HG03025 (cell line): Measurements from ENCODE around the gene SLC50A1.

Source experiments
- ATAC-seq: cut with Tn5 transposase; IDR thresholded peaks from one replicate; pipeline ENCODE4 v1.9.1; 2021; ENCODE audit warnings: mild to moderate bottlenecking, moderate library complexity; ENCODE audit not compliant: unreplicated experiment, low FRiP score

The SLC50A1 gene, protein sequence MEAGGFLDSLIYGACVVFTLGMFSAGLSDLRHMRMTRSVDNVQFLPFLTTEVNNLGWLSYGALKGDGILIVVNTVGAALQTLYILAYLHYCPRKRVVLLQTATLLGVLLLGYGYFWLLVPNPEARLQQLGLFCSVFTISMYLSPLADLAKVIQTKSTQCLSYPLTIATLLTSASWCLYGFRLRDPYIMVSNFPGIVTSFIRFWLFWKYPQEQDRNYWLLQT

DNA sequence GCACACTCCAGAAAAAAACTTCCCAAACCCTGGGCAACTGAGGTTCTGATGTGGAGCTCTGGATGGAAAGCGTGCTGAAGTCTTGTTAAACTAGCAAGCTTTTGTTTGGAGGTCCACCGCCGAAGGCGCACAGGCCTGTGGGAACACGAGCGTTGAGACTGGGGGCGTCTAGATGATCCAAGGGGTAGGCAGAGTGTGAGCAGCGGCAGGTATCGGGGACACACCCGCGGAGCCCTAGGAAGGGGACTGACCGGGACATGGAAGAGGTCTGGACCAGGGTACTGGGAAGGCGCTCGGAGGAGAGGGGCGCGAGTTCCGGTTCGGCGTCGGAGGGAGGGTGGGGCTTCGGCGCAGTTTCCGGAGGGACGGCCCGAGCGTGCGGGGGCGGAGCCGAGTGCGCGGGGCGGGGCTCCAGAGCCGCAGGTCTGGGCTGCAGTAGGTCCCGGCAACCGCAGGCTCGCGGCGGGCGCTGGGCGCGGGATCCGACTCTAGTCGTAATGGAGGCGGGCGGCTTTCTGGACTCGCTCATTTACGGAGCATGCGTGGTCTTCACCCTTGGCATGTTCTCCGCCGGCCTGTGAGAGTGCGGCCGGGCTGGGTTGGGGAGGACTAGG lies at the start of gene SLC50A1:
Gene SLC50A1 (plus strand): TSS at position 438 of the 614 bp plus-strand sequence. CDS start 60 bp downstream, at position 498.
- peak; percentile 59 for ATAC-seq

DNA sequence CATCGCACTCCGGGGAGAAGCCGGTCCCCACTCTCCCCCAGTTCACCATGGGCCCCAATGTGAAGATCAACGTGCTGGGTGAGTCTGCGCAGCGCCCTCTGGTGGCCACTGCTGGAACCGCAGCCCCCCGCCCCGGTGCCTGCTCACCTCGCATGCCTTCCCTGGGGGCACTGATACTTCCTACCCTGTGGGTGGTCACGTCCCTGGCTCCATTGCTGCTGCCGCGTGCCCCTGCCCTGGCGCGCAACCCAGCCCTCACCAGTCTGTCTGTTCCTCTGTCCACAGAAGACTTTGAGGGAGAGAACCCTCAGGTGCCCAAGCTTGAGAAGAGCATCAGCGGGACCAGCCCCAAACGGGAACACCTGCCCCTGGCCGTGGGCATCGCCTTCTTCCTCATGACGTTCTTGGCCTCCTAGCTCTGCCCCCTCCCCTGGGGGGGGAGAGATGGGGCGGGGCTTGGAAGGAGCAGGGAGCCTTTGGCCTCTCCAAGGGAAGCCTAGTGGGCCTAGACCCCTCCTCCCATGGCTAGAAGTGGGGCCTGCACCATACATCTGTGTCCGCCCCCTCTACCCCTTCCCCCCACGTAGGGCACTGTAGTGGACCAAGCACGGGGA lies 49.4 kb upstream of the SLC50A1 start:
- ATAC-seq, result no peak

DNA sequence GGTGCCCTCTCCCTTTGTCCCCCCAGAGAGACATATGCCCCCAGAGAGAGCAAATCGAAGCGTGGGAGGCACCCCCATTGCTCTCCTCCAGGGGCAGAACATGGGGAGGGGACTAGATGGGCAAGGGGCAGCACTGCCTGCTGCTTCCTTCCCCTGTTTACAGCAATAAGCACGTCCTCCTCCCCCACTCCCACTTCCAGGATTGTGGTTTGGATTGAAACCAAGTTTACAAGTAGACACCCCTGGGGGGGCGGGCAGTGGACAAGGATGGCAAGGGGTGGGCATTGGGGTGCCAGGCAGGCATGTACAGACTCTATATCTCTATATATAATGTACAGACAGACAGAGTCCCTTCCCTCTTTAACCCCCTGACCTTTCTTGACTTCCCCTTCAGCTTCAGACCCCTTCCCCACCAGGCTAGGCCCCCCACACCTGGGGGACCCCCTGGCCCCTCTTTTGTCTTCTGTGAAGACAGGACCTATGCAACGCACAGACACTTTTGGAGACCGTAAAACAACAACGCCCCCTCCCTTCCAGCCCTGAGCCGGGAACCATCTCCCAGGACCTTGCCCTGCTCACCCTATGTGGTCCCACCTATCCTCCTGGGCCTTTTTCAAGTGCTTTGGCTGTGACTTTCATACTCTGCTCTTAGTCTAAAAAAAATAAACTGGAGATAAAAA lies 48.7 kb upstream of the SLC50A1 start:
- ATAC-seq, result no peak

DNA sequence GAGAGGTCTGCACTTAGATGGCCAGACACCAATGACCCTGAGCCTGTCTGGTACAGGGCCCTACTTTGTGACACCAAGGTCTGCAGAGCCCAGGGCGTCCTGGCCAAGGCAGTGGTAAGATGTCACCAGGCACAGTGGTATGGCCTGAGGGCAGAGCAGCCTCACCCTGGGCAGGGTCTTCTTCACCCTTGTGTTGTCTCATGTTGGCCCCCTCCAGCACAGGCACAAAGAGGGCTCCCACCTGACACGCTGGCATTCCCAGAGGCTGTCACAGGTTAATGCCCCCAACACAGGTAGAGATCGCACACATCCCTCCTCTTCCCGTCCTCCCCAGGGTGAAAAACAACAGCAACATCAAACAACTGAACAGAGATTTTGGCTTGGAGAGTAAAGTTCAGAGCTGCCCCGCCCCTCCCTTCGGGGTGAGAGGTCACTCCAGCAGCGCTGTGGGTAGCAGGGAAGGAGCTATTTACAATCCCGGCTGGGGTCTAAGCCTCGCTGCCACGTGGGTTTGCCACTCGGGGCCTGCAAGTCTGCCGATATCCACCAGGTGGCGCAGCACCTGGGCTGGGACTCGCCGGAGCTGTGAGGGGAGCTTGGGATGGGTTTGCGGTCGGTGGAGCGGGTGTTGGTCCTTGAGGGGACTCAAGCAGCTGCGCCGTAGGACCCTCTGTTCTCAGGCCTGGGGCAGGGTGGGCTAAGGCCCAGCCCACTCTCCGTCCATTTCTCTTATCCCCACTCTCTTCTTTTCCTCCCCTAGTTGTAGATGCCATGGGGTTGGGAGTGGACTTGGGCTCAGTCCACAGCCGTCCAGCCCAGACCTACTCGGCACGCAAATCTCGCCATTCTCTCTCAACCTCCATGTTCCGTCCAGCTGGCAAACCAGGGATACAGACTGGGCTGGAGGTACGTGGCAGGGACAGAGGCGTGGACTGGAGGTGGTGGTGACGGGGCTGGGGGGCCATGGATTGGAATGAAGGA lies 44.3 kb upstream of the SLC50A1 start:
- ATAC-seq, result no peak

DNA sequence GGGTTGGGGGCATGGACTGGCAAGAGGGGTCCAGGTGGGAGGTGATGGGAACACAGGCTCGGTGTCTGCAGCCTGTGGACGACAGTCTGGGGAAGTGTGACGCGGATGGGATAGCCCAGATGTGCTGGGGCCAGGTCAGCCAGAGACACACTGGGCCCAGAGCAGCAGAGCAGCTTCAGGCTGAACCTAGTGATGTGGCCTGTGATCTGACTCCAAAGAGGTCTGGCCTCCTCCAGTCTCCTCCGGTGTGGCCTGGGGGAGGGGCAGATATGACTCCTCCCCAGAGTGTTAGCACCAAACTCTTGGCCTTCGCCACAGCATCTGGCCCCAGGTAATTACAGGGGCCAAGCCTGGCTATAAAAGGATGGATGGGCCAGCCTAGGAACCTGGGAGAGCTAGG lies 43.5 kb upstream of the SLC50A1 start:
- no peak for ATAC-seq

DNA sequence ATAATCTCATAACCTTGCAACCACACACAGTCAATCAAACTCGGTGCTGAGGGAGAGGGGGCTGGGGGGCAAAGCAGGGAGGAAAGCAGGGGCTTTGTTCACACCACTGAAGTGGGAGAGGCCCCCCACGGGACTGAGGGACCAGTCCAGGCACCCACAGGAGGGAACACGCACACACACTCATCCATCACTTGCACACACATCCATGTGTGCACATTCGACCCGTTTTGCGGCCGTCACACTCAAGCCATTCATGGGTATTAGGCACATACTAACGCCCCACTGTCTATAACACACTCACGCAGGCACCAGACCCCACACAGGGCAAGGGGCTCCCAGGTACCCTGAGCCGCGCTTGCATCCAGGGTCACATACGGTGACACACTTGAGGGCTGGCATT lies 43.0 kb upstream of the SLC50A1 start:
- ATAC-seq, result no peak

DNA sequence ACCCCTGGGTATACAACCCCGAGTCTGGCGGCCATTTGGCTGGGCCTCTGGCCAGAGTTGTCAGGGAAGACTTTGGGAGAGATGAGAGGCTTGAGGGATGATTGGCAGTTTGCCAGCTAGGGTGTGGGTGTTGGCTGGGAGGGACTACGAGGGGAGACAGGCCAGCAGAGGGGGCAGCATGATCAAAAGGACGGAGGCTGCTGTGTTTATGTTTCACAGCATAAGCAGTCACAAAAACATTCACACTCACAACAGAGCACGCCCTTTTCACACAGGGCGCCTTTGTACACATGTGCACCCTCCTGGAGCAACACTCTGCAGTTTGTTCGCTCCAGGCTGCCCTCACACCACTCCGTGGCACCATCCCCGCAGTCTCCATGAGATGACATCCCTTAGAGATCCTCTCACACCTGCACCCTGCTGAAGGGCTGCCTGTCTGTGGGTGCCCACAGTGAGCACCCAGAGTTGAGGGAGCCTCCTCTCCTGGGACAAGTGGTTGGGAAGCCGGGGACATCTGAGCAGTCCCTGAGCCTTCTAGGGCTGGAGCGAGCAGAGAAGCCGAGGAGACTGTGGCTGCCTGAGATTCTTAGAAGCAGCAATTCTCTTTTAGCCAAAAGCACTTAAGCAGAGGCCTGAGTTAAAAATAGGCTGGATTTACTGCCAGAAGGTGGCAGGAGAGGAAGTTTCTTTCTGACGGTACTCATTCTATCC lies 41.6 kb upstream of the SLC50A1 start:
- ATAC-seq, result no peak

DNA sequence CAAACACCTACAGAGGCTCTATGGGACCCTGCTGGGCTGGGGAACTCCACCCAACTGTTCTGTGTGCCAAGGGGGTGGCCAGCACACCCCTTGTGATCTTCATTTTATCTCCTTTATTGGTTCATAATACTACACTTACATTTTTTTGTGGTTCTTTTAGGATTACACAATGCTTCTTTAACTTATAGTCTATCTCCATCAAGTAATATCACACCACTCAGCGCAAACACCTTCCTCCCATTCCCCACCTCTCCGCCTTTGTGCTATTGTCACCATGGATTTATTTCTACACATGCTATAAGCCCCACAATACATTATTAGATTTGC lies 41.1 kb upstream of the SLC50A1 start:
- ATAC-seq, result no peak

DNA sequence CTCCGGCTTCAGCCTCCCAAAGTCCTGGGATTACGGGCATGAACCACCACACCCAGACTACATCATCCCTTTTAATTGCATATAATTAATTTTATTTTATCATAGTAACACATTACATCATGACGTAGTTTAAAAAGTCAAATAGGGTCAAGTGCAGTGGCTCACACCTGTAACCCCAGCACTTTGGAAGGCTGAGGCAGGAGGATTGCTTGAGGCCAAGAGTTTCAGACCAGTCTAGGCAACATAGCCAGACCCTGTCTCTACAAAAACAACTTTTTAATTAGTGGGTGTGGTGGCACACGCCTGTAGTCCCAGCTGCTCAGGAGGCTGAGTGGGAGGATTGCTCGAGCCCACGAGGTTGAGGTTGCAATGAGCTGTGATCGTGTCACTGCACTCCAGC lies 36.3 kb upstream of the SLC50A1 start:
- ATAC-seq, result no peak

DNA sequence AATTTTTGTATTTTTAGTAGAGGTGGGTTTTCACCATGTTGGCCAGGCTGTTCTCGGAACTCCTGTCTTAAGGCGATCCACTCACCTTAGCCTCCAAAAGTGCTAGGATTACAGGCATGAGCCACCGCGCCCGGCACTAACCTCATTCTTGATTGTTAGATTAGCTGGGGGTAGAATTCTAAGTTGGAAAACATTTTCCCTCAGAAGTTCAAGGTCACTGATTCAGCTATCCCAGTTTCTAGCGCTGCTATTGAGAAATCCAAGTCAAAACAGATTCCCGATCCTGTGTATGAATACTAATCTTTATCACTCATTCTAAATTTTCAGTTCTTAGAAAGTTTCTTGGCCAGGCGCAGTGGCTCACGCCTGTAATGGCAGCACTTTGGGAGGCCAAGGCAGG lies 32.3 kb upstream of the SLC50A1 start:
- no peak for ATAC-seq

DNA sequence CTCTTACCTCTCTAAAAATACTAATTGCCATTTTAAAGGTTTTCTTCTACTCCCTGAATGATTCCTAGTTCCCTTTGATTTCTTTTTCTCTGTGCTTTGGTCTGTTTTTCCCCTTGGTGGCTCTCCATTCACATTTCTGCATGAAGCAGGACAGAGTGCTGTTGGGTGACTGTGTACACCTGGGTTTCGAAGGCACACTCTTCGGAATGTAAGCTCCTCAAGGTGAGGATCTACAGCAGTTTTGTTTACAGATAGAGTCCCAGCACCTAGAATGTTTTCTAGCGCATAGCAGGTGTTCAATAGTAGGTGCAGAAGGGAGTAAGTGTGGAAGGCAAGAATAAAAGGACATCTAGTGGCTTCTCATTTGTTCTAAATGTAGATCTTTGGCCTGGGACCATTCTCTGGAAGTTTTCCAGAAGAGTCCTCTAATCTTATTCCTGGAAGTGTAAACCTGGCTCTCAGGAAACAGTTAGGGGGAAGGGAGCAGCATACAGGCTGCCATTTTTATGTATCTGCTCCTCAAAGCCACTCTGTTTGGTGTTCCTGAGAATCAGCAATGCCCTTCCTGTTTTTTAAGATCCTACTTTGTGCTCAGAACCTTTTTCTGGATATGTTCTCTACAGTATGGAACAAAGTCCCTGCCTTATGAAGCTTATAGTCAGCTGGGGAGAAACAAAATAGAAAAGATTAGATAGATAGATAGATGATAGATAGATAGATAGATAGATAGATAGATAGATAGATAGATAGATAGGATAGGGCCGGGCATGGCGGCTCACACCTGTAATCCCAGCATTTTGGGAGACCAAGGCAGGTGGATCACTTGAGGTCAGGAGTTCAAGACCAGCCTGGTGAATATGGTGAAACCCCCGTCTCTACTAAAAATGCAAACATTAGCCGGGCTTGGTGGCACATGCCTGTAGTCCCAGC lies 30.8 kb upstream of the SLC50A1 start:
- ATAC-seq, result no peak

DNA sequence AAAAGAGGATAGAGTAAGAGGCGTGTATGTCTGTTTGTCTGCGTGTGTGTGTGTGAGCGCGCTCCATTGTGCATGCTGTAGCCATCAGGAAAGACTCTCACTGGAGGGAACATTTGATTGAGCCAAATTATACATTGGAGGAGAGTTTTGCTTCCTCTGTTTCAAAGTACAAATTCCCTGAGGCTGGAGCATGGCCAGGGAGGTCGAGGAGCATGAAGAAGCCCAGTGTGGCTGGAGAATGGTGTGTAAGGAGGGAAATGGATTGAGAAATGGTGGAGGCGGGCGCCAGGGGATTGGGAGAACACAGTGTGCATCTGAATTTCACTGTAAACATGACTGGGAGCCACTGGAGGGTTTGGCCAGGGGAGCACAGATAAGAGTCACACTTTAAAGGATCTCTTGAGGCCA lies 30.0 kb upstream of the SLC50A1 start:
- no peak for ATAC-seq

DNA sequence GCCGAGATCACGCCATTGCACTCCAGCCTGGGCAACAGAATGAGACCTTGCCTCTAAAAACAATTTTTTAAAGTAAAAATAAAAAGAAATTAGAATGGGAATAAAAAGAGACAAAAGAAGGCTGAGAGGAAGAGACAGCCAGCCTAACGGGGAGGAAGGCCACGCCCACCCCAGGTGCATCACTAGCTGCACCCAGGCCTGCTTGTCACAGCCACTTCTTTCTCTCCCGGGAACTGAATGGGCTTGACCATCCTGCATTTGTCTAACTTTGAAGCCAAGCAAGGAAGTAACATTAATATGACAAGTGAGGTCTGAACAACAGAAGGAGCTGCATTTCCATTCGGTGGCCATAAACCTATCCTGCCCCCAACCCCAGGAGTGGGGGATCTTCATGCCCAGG lies 28.8 kb upstream of the SLC50A1 start:
- no peak for ATAC-seq

DNA sequence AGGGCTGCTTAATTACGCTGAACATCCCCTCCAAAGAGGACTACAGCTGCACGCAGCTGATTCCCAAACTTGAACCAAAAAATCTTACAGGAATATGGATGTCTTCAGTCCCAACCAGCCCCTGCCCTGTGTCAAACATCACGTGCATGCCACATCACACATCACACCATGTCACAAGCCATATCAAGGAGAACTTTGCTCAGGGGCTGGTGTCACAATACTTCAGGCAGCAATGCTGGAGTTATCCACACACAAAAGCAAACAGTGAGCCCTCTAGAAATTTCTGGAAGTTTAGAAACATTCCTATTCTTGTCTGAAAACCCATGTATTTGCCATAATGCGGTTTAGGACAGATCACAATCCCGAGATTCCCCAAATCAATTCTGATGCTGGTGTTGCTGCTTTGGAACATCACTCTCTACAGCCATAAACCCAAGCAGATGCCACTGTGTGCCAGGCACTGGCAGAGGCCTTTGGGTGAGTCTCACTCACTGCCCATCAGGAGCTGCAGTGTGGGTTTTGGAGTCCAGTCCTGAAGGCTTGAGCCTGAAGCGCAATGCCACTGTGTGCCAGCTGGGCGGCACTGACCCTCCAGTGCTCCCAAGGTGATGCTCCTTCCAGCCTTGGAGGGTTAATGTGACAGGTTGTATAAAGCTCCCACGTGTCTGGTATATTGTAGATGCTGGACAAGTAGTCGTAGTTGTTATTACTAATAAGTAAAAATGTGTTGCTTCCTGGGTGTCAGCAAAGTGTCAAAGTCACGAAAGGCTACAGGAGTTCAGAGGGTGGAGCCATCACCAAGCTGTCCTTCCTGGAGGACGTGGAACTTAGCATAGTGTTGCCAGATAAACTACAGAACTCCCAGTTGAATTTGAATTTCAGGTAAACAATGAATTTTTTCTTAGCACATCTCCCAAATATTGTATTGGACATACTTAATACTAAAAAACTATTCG lies 28.1 kb upstream of the SLC50A1 start:
- ATAC-seq, result no peak

DNA sequence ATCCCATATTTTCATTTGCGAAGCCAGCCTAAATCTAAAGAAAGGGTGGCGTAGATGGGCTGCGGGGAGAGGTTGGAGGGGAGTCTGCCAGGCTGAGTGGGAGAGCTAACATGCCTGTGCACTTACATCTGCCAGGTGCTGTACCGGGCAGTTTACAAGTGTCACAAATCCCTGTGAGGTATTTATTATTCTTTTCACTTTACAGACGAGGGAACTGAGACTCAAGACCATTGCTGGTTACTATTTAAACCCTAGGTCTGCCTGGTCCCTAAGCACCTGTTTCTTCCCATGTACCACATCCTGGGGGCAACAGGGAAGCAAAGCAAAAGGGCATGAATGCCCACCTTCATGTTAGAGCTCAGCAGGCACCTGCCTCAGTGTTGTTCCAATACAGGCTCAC lies 27.4 kb upstream of the SLC50A1 start:
- no peak for ATAC-seq

DNA sequence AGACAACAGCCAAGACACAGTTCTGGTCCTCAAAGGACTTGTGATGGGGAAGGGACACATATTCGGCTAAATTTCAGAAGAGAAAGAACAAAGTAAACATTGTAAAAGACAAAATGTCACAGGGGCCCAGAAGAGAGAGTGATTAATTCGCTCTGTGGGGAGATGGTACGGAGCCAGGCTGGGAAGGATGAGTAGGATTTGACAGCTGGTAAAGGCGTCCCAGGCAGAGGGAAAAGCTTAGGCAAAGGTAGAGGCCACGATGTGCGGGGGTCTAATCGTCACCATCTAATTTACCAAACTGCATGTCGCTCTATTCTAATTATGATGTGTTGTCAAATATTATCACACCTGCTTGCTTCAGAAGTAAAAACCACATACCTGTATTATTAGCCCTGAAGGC lies 25.3 kb upstream of the SLC50A1 start:
- no peak for ATAC-seq

DNA sequence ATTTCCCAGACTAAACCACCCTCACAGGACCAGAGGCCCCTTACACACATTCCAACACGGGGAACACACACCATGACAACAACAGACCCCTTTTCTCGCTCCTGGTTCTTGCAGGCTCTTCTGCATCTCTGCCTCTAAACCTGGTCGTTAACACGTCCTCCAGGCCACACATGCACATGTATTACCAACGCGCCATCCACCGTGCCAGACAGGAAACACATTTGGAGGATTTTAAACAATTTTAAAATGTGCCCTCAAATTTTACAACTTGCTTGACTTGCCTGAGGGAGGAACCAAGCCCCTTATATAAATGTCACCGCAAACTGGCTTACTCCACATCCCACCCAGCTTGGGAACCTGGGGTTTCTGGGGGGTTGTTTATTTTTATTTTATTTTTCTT lies 24.8 kb upstream of the SLC50A1 start:
- ATAC-seq, result no peak

DNA sequence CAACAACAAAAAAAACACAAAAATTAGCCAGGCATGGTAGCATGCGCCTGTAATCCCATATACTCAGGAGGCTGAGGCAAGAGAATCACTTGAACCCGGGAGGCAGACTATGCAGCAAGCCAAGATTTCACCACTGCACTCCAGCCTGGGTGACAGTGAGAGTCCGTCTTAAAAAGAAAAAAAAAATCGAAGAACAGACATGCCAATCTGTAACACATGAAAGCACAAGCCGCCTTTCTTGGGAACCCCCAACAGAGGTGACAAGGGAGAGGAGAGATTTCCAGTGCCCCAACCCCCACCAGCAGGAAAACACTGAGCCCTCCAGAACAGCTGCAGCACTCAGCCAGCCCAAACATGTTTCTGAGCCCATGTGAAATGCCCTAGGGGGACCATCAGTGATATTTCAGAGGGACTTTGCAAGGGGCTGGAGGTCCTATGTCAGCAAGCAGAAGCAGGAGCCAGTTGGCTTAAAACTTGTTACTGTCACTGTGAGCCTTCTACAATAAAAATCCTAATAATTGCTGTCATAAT lies 22.1 kb upstream of the SLC50A1 start:
- no peak for ATAC-seq
